AG09309 (cell line): ENCODE data around the gene LIMS2.

Experiments used
- DNase-seq: peaks from one replicate; pipeline ENCODE4 v3.0.0-alpha.2; 2010; ENCODE audit warnings: low read depth
- H3K4me3 ChIP-seq: 2 replicates; pipeline ENCODE4 v1.5.1; 2011; ENCODE audit warnings: mild to moderate bottlenecking, low read depth, low read length, moderate library complexity; ENCODE audit not compliant: control insufficient read depth
- TF ChIP-seq, protein P1 (sequence below): IDR thresholded peaks from 2 replicates; pipeline ENCODE4 v1.5.1; 2011; ENCODE audit warnings: mild to moderate bottlenecking, low read depth, low read length, inconsistent platforms; ENCODE audit not compliant: insufficient read depth, control insufficient read depth; ENCODE audit errors: missing control alignments

LIMS2 gene

DNA sequence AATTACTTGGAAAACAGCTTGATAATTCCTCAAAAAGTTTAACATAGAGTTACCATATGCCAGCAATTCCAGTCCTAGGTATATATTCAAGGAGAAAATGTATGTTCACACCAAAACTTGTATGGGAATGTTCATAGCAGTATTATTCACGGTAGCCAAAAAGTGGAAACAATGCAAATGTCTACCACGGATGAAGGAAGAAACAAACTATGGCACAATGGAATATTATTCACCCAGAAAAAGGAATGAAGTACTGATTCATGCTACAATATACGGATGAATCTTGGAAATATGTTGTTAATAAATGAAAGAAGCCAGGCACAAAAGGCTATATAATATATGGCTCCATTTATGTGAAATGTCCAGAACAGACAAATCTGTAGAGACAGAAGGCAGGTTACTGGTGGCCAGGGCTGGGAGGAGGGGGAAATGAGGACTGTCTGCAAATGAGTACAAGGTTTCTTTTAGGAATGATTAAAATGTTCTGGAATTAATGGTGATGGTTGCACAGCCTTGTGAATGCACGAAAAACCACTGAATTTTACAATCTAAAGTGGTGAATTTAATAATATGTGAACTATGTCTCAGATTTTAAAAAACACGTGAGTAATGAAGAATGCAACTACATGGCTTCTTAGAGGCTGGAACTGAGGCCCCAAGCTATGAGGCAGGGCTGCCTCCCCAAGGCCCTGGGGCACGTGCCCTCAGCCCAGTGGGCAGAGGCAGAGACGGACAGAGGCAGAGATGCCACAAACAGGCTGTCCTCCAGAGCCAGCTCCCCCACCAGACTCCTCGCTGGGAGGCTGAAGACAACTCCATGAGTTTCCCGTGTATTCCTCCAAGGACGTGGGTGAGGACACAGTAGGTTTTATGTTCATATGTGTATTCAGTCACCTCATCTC, 5.0 kb downstream of the LIMS2 start:
- DNase-seq, result no peak
- TF ChIP-seq, protein P1, sequence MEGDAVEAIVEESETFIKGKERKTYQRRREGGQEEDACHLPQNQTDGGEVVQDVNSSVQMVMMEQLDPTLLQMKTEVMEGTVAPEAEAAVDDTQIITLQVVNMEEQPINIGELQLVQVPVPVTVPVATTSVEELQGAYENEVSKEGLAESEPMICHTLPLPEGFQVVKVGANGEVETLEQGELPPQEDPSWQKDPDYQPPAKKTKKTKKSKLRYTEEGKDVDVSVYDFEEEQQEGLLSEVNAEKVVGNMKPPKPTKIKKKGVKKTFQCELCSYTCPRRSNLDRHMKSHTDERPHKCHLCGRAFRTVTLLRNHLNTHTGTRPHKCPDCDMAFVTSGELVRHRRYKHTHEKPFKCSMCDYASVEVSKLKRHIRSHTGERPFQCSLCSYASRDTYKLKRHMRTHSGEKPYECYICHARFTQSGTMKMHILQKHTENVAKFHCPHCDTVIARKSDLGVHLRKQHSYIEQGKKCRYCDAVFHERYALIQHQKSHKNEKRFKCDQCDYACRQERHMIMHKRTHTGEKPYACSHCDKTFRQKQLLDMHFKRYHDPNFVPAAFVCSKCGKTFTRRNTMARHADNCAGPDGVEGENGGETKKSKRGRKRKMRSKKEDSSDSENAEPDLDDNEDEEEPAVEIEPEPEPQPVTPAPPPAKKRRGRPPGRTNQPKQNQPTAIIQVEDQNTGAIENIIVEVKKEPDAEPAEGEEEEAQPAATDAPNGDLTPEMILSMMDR, result no peak
- H3K4me3 ChIP-seq, result no peak overlapping the region

DNA sequence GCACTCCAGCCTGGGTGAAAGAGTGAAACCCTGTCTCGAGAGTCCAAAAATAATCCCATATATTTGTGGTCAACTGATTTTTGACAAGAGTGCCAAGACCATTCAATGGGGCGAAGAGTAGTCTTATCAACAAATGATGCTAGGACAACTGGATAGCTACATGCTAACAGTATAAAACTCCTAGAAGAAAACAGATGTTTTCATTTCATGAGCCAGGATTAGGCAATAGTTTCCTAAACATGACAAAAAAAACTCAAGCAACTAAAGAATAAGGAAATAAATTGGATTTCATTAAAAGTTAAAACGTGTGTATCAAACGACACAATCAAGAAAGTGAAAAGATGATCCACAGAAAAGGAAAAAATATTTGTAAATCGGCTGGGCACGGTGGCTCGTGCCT, 6.3 kb downstream of the LIMS2 start:
- no peak for DNase-seq
- no peak overlapping the region for H3K4me3 ChIP-seq
- TF ChIP-seq, protein P1, result no peak

DNA sequence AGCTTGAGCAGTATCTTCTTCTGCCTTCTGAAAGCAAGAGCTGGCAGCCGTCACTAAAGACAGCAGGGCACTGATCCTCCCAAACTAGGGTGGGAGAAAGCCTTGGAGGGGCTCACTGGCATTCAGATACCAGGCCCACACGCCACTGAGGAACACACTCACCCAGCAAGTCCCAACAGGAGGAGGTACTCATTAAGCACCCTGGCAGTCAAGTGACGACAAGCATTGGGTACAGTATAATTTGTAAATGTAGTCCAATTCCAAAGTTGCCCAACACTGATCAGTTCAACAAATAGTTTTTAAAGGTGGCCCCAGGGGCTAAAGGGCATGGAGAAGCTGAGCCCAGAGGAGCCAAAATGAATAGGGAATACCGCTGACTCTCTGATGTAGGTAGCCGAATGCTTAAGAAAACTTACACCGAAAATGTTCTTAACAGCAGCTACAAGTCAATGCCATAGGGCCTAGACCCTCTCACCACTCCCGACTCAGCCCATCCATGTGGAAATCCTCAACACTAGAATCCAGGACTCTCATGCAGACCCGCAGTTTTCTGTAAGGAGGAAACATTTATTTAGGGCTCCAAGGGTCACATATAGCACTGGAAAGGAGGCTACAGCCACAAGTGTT, 9.9 kb downstream of the LIMS2 start:
- TF ChIP-seq, protein P1, result no peak
- DNase-seq, result no peak

DNA sequence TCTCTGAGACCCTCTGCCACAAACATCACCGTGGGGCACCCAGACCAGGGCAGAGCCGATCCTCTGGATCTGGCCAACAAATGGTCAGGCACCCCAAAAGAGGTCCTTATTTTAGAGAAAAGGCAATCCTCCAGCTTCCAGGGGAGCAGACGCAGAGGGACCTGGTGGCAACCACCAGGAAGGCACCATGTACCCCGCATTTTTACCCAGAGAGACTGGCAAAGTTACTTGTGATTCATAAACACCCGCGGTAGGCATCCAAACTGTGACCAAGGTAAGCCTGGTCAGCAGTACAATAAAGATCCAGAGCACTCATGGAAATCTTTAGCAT, 10.5 kb downstream of the LIMS2 start:
- no peak overlapping the region for H3K4me3 ChIP-seq
- TF ChIP-seq, protein P1, result no peak
- no peak for DNase-seq

More for the DNA sequence above, 9.9 kb downstream of the LIMS2 start:
- H3K4me3 ChIP-seq, result no peak overlapping the region

DNA sequence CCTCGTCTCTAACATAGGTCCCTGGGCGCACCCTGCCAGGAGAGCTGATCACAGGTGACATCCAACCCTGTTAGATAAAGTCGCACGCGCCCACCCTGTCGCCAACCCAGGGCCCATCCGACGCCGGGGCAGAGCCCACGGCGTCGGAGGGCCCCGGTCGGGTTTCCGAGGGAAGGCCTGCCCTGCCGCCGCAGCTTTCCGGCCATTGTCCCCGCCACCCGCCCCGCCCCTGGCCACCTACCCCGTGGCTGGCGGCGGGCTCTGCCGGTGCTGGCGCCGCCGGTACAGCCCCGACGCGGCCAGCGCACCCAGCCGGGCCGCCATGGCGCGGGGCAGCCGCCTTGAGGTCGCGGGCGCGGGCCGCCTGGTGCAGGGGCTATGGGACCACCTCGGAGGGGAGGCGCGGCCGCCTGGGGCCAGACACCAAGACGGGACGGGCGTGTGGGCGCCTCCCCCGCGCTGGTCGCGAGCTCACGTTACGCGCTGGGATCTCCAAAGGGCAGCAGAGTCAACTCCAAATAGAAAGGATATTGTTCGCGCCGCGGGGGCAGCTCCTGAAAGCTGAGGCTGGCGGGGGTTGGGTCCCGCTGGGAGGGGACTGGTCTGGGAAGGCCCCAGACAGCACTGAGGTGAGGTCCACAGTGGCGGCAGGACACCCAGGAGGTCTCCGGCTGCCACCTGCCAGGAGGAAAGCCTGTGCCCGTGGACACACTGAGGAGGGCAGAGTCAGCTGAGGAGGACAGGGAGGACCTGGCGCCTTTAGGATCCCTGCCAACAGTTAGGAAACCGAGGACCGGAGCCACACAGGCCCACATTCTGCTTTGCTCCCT, 11.1 kb downstream of the LIMS2 start:
- no peak overlapping the region; the same call in 1 of the 2 replicates for H3K4me3 ChIP-seq
- TF ChIP-seq, protein P1, result no peak
- DNase-seq, result no peak

DNA sequence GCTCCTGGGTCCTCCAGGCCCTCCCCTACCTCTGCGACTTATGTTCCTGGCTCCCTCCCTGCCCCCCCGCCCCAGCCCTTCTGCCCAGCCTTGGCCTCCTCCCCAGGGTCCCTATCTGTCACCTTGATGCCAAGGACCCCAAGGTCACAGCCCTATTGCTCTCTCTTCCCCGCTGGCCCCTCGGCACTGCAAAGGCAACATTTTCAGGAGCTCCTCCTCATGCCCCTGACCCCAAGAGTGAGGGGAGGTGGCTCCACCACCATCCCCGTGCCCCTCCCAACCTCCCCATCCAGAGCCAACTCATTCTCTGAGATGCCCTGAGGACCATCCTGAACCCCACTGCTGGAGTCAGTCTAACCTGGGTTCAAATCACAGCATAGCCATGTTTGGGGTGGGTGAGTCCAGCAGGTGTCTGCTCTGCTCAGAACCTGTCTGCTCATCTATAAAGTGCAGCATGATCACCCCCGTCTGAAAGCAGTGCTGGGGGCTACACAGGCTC, 11.7 kb downstream of the LIMS2 start:
- no peak for DNase-seq
- no peak overlapping the region for H3K4me3 ChIP-seq
- TF ChIP-seq, protein P1, result no peak
